Activated CD8-positive, alpha-beta memory T cell treated with anti-CD3 and anti-CD28 coated beads, Interleukin-2, amount 50 U/mL, for 1 hour (primary cell): ENCODE results near the gene SHLD3.
"Not testable (repeated sequence)": the region's sequence is repeated elsewhere in the genome, so short reads cannot be mapped to it uniquely, and the experiment has no call there.

Experiments
- DNase-seq: peaks from one replicate; pipeline ENCODE4 v3.0.0-alpha.2; 2020; ENCODE audit errors: extremely low read depth

Gene SHLD3, protein sequence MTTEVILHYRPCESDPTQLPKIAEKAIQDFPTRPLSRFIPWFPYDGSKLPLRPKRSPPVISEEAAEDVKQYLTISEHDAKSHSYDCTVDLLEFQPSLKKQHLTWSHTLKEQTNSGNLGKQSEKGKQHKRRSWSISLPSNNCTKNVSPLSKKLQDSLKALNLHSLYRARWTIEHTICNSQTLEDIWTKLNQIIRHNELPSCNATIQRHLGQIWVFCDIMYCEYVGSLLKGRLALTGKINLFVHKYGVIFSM

DNA sequence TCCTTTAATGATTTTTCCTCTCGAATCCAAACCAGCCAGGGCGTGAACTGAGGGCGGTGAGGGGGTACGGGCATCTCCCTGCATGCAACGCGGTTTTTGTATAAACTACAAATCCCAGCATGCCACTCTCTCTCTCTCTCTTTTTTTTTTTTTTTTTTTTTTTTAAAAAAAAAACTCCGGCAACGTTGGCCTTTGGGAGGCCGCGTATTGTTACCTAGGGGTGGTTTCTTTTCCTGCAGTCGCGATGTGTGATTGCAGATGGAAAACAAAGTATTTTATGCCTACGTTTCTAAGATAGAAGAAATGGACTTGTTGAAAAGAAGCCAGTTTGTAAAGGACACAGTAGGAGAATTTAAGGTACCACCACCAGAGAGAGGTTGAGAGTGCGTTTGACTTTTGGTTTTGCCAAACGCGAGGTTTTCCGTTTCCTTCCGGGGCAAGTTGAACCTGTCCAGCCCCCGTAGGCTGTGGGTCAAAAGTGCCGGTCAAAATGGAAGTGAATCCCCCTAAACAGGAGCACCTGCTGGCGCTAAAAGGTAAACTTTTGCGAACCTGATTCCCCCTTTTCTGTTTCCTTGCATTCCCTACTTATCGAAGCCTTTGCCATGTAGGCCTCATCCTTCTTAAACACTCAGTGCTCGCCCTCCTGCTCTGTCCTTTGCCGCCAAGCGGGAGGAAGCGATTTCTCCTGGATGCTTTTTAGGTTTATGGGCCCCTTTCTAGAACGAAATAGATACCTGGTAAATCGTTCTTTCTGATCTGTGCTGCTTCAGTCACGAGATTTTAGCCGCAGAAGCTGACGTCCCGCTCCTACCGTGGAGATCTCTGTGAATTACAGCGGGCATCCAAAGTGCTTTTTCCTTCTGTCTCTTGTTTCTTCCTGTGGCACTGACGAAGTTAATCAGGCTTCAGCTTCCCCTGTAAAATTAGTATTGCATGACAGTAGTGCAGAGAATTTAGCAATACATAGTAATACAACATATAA, at the start of gene SHLD3, which contains the start of gene TRAPPC13:
SHLD3 (plus strand) TSS at position 457 of the 985 bp plus-strand sequence. CDS start 4,561 bp downstream, outside the sequence.
TRAPPC13 (plus strand) TSS at position 457 of the 985 bp plus-strand sequence; CDS start at position 491, 34 bp downstream.
- DNase-seq, result peak; percentile 74

DNA sequence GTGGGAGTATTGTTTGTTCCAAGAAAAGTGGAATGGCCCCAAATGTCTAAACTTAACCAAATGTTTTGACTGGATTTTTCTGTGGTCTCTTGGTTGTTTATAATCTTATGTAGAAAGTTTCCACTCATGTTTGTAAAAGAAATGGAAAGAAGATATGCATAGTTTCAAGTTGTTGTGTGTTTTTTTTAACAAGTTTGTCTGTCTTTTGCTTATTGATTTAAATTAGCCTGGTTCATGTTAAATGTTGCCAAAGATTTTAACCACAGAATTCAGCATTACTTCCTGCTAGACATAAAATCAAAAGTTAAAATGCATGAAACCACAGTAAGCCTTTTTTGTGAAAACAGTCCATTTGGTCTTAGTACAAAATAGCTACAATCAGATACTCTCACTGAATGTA, 47.7 kb upstream of the SHLD3 start:
- no peak for DNase-seq

DNA sequence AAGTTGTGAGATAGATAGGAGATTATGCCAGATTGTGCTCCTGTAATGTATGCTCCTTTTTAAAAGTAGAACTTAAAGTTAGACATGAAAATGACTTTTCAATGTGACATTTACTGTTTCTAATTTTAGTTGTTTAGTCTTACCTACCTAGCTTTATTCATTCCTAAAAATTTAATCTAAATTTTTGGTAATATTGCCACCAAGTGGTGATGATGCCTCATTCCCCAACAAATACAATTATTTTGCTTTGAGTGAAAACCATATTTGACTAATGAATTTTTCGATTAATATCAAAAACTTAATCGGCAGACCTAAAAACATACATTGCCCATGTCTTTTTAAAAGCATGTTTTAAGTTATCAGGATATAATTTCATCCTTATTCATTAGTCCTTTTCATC, 36.1 kb upstream of the SHLD3 start:
- DNase-seq, result no peak

DNA sequence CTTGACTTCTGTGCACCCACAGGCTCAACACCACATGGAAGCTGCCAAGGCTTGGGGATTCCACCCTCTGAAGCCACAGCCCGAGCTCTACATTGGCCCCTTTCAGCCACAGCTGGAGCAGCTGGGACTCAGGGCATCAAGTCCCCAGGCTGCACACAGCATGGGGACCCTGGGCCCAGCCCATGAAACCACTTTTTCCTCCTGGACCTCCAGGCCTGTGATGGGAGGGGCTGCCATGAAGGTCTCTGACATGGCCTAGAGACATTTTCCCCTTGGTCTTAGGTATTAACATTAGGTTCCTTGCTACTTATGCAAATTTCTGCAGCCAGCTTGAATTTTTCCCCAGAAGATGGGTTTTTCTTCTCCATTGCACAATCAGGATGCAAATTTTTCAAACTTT, 23.1 kb upstream of the SHLD3 start:
- not testable (repeated sequence) for DNase-seq

DNA sequence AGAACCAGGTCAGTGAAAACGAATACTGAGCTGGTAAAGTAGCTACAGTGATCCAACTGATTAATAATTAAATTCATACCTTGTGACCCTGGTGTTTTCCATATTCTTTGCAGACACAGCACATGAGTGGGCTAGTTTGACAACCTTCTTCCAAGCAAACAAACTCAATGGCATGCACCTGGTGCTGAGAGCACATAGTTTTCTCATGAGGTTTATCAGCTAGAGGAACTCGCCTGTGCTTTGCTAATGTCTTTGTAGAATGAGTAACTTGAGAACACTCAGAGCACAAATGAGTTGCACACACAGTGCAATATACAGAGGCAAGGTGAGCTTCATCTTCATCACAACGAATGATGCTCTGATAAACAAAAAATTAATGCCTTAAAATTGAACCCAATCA, 13.3 kb upstream of the SHLD3 start:
- DNase-seq, result no peak

DNA sequence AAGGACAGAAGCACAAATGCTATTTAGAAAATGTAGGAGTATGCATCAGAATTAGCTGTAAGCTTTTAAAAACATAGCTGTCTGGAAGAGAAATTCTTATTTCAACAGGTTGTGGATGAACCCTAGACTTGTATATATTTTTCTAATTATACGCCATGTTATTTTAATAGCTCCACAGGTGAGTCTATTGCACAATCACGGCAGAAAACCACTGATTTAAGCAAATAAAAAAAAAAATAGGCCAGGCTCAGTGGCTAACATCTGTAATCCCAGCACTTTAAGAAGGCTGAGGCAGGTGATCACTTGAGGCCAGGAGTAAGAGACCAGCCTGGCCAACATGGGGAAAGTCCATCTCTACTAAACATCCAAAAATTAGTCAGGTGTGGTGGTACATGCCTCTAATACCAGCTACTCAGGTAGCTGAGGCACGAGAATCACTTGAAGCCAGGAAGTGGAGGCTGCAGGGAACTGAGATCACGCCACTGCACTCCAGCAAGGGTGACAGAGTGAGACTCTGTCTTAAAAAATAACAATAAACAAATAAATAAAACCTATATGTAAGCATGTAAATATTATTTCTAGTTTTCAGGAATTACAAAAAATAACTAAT, 12.4 kb upstream of the SHLD3 start:
- DNase-seq, result no peak

DNA sequence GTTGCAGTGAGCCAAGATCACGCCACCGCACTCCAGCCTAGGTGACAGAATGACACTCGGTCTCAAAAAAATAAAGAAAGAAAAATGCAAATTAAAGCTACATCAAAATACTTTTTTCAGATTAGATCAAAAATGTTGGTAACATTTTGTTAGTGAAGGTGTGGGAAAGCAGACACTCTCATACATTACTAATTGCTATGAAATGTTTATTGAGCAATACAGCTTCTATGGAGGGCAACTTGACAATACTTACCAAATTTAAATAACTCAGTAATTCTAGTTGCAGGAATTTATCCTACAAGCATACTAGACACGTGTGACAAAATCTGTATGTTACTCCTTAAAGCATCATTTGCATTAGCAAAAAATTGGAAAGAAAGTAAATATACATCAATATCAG, 4.8 kb upstream of the SHLD3 start:
- DNase-seq, result no peak

DNA sequence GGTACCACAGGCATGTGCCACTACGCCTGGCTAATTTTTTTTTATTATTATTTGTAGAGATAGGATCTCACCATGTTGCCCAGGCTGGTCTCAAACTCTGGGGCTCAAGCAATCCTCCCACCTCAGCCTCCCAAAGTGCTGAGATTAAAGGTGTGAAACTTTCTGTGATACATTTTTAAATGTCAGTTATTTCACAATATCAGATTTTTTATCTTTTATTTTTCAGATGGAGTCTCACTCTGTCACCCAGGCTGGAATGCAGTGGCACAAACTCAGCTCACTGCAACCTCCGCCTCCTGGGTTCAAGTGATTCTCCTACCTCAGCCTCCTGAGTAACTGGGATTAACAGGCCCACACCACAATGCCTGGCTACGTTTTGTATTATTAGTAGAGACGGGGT, 2.9 kb upstream of the SHLD3 start:
- not testable (repeated sequence) for DNase-seq

DNA sequence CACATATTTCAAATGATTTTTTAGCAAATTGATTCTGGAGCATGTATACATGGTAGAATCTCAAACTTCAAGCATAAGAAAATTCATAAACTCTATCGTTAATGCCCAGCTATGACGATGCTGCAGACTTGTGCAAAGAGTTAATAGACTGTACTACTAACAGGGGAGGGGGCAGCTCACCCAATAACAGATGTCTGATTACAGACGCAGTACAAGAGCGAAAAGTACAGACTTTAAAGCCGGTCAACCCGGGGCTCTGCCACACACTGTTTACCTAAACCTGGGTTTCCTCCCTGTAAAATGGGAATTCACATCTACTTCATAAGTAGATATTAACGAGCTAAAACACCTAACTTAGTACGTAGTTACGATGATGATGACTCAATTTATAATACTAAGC, 1.3 kb upstream of the SHLD3 start:
- no peak for DNase-seq

DNA sequence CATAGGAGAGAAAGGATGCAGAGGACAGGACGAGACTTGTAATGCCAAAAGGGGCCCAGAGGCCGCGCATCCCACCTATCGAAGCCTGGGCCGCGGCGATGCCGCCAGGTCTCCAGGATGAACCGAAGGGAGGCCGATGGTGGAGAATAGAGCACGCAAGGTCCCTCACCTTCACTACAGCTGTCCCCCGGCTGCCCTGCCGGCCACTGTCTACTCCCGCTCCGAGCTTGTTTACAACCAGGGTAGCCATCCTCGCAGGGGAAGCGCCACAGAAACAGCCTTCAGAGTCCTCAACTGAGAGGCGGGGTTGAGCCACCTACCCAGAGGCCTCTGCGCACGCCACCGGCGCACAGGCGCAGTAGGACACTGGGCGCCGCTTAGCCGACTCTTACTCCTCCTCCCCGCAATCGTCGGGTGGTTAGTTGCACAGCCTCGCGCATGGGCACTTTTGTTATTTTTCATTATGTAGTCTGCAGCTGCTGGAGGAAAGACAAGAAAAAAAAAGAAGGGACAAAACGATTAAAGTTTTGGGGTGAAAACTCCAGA, 729 bp upstream of the SHLD3 start, which contains the start of gene TRIM23:
TRIM23 (minus strand) TSS at position 309 of the 546 bp plus-strand sequence; CDS start at position 250, 59 bp downstream.
- peak; percentile 79 for DNase-seq

DNA sequence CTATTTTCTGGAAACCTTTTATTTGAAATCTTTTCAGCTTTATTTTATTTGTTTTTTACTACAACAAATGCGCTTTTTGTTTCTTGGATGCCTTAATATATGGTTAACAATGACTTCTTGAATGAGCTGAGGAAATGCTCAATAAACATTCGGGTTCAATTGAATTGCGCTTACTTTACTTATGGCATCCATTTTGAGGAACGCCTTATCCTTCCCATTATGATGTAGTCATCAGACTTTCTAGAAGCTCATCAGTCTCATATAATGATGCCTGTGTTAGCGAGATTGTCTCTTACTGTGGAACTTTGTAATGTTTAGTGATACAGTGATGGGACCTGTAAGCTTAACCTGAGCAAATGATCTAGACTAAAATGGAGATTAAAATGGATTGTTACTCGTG, 916 bp downstream of the SHLD3 start:
- no peak for DNase-seq

DNA sequence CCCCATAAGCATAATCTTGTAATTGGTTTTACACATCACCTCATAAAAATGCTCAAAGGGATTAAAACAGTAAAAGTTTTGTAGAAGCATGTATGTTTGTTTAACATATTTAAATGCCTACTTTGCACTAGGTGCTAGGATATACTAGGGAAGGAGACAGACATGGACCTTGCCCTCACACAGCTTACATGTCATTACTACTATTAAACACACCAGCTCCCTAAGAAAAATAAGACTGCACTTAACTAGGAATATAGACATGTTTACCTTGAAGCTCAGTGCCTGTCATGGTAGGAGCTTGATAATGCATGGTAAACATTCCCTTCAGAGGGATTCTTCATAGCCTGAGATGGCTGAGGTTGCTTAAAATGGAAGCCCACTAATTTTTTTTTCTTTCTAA, 6.2 kb downstream of the SHLD3 start:
- no peak for DNase-seq

DNA sequence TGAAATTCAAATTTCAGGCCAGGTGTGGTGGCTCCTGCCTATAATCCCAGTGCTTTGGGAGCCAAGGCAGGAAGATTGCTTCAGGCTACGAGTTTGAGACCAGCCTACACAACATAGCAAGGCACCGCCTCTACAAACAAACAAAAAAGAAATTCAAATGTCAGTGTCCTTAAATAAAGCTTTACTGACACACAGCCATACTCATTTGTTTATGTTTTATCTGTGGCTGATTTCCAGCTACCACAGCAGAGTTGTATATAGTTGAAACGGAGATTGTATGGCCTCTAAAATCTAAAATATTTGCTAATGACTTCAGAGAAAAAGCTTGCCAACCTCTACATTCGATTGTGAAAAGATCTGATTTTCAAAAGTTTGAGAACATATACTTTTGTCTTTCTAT, 15.4 kb downstream of the SHLD3 start:
- DNase-seq, result no peak

DNA sequence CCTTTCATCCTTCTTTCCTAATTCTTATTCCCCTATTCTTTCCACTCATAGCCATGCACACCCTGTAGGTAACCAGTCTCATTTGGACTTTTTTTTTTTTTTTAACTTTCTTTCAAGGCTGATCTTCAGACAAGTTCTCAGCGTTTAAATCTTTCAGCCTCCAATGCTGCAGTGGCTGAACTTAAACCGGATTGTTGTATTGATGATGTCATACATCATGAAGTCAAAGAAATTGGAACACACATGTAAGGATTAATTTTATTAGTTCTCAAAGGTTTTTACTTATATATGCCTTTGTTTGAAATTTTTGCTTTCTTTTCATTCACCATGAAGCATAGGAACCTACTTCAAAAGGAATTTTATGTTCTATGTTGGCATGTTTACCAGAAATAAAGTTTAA, 22.1 kb downstream of the SHLD3 start:
- DNase-seq, result no peak

DNA sequence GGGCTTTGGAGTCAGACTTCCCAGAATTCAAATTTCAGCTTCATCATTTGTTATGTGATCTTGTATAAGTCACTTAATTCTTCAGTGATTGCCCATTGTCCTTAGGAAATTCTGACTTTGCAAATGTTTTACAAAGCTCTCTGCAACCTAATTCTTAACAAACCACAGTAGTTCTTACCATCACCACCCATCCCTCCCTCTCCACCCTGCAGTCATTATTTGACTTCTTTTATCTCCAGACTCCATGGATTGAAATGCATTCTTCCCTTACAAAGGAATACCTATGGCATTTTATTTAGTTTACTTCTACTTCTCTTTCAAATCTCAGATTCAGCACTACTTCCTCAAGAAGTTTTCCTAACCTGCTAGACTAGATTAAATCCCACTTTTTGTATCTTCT, 23.1 kb downstream of the SHLD3 start:
- no peak for DNase-seq

DNA sequence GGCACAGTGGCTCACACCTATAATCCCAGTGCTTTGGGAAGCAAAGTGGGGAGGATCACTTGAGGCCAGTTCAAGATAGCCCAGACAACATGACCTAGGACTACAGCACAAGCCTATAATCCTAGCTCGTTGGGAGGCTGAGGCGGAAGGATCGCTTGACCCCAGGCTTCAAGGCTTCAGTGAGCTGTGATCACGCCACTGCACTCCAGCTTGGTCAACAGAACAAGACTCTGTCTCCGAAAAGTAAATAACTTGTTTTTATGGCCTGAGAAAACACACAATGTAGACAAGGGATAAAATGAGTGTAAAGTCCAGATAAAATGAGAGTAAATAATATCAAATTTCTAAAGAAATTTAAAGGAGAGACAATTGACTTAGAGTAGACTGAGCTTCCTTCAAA, 26.3 kb downstream of the SHLD3 start:
- no peak for DNase-seq

DNA sequence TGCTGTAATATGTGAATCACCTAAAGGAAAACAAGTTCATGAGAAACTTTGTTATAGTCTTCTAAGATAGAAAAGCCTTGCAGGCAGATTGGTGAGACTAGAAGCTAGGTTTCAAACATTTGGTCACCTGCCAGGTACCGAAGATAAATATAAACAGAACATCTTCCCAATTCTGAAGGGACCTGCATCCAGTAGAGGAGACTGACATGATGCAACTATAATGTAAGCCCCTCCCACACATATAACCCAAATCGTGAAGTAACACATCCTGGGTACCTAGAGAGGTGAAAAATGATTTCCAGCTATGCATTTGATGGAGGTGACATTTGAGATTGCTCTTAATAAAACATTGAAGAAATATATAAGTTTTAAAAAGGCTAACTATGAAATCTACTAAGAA, 29.9 kb downstream of the SHLD3 start:
- no peak for DNase-seq

DNA sequence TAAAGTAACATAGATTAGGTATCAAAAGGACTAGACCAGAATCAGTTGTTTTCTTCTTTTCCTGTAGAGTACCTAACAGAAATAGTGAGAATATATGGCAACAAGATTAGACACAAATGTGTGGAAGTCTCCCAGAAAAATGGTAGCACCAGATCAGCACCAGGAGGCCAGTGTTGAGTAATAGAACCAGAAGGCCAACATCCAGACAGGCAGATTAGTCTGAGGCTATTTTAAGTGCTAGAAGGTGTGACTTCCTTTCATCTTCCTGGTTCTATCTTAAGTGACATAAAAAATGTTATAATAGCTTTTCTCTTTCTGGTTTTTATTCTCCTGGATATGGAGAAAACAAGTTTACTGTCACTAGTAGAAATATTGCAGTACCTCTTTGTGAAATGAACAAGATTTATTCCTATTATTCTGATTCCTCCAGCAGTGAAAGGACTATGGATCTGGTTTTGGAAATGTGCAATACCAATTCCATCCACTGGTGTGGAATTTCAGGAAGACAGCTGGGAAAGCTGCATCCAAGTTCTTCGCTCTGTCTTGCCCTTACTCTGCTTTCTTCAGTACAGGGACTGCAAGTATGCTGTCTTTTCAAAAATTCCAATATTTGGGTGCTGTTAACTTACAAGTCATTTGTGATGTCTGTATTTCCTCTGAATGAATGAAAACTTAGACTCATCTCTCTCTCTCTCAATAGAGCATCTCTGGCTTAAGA, 39.1 kb downstream of the SHLD3 start:
- DNase-seq, result no peak

DNA sequence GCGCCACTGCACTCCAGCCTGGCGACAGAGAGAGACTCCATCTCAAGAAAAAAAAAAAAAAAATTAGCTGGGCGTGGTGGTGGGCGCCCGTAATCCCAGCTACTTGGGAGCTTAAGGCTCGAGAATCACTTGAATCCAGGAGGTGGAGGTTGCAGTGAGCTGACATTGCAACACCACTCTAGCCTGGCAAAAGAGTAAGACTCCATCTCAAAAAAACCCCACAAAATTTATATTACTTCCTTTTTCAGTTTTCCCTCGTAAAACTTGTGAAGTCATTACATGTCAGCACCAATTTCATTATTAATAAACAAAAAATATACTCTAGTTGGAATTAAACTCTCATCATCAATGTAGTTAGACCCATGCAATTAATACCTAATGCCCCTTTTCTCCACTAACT, 43.9 kb downstream of the SHLD3 start:
- no peak for DNase-seq

DNA sequence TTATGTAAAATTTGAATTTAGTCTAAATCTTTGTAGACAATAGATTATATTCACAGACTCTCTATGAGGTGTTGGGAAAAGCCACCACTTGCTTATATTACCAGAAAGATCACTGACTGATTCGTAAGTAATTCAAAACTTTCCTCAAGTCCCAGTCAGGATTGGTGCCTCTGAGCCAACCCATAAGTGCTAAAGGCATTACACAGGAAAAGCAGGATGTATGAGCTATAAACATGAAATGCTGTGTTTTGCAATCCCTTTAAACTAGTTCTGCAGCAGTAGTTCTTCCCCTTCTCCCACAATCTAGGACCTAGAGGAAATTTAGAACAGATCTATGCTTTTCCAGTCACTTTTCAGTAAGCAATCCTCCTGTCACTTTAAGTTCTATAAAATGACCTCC, 48.0 kb downstream of the SHLD3 start:
- DNase-seq, result no peak

DNA sequence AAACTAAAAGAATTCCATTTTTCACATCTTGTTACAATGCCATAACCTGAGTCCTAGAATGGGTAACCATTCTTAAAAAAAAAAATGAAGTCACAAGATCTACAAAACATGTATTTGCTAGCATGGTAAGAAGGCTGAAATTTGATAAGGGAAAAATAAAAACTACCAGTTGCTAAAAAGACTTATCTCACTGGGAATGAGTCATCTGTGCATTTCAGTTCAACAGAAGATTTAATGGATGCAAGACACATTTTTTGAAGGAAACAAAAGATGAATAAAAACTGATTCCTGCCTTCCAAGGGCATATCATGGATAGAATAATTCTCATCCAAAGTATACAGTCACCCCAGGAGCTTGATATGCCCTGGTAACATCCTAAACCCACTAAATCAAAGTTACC, 49.9 kb downstream of the SHLD3 start:
- DNase-seq, result no peak
